GM18520 (cell line): ENCODE data around the gene MAD2L1.
A peak's percentile ranks its signal among the peaks of the same experiment; 100 is the strongest.
"Not testable (repeated sequence)": the region's sequence is repeated elsewhere in the genome, so short reads cannot be mapped to it uniquely, and the experiment has no call there.

Source experiments
- ATAC-seq: cut with Tn5 transposase; IDR thresholded peaks from one replicate; pipeline ENCODE4 v1.9.1; 2021; ENCODE audit not compliant: unreplicated experiment

The MAD2L1 gene

DNA sequence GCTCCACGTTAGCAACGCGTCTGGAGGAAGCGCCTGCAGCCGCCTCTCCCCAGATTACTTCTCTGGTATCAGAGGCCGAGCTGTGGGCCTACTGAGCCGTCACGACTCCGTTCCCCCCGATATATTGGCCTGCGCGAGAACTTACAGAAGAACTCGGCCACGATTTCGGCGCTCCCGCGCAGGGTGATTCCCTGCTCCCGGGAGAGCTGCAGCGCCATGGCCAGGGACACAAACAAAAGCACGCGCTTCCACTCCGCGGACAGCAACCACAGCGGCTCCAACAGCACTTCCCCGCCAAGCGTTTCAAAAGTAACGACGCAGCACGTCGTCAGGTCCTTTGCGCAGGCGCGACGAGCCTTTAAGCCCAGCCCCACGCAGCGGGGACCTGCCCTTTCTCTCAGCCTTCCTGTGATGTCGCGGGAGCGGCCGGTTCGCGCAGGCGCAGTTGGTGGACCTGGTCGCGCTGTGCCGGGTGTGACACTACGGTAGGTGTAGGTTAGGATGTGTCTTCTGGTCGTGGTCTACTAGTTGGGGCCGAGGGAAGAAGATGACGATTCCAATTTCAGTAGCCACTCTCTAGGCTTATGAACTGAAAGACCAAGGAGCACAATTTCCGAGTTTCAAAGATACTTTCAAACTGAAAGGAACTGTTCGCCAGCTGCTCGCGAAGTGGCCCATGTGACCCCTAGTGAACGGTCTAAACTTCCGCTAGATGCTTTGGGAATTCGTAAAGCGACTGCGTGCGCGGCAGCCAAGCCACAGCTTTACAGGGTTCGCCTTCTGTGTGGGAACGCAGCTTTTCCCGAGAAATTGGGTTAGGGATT is at the start of gene MAD2L1:
TSS of gene MAD2L1 (minus strand) at position 332 of the 824 bp plus-strand sequence. CDS start at position 218, 114 bp downstream.
- peak; percentile 86 for ATAC-seq

DNA sequence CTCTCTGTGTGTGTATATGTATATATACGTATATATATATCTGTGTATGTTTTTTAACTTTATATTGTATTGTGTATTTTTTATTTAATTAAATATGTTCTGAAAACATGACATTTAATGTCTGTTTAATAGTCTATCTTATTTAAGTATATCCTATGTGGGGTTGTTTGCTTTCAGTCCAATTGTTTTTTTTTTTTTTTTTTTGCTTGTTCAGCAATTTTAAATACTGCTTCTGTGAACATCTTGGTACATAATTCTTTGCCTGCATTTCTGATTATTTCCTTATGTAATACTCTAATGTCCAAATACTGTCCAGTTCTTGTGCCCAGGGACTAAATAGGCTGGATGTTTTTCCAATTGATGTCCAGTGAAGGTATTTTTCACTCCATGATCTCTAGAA is 45.1 kb upstream of the MAD2L1 start:
- ATAC-seq, result no peak

DNA sequence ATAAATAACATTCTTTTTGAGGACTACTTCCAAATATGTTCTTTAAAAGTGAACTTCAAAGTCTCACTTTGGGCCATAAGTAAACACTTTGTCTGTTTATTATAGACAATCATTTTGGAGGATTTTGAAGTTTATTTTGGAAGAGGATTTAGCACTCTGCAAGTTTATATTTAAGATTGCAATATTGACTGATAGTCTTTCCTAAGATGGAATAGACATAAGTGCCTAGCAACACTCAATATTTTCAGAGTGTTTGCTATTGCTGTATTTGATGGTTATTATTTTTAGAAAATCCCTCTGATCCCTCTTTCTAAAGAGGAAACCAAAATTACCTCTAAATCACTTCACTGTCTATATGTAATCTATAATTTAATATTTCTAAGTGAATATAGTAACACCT is 42.8 kb upstream of the MAD2L1 start:
- ATAC-seq, result no peak

GRCh38 chr4:120105472-120105871 is 38.8 kb upstream of the MAD2L1 start:
- ATAC-seq, result peak; percentile 51

- no peak for ATAC-seq
These were observed 30.1 kb upstream of the MAD2L1 start for GRCh38 chr4:120096508-120097297.

GRCh38 chr4:120088507-120088906 is 21.9 kb upstream of the MAD2L1 start:
- ATAC-seq, result no peak

DNA sequence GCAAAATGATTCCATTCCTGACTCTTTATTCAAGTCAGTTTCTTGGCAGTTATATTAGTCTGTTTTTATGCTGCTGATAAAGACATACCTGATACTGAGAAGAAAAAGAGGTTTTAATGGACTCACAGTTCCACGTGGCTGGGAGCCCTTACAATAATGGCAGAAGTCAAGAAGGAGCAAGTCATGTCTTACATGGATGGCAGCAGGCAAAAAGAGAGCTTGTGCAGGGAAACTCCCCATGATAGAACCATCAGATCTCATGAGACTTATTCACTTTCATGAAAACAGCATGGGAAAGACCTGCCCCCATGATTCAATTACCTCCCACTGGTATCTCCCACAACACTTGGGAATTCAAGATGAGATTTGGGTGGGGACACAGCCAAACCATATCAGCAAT is 21.4 kb upstream of the MAD2L1 start:
- ATAC-seq, result not testable (repeated sequence)

GRCh38 chr4:120085705-120086104 is 19.1 kb upstream of the MAD2L1 start:
- ATAC-seq, result no peak

DNA sequence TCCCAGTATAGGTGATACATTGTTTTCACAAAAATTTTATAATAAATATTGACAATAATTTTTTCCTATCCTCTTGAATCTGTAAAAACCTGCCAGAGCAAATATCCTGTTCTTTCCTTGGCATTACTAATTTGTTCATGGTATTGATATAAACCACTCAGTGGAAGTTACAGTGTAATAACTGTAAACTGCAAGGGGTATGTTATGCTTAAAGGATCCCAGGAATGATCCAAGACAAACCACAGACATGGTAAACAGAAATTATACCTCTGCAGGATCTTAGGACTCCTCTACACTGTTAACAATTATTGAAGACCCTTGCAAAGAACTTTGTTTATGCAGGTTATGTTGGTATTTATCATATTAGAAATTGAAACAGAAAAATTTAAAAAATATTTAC is 17.7 kb upstream of the MAD2L1 start:
- no peak for ATAC-seq

GRCh38 chr4:120083152-120083551 is 16.5 kb upstream of the MAD2L1 start:
- ATAC-seq, result no peak

- no peak for ATAC-seq
These were observed 15.6 kb upstream of the MAD2L1 start for GRCh38 chr4:120082251-120082650.

GRCh38 chr4:120081726-120082125 is 15.1 kb upstream of the MAD2L1 start:
- ATAC-seq, result no peak

DNA sequence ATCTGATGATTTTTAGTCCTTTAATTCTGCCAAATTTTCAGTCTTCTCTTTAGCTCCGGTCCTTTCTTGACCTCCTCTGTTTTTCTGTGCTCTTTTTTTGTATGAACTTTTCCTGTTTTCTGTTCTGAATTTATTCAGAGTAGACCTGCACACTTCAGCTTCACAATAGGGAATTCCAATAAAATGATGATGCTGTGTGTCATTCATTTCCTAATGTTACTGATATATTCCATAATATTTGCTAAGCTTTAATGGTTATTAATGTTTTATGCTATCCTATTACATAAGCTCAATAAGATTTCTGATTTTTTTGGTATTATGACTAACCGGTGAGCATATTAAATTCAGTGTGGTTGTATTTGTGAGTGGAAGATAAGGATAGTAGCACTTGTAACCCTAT is 13.9 kb upstream of the MAD2L1 start:
- ATAC-seq, result no peak

DNA sequence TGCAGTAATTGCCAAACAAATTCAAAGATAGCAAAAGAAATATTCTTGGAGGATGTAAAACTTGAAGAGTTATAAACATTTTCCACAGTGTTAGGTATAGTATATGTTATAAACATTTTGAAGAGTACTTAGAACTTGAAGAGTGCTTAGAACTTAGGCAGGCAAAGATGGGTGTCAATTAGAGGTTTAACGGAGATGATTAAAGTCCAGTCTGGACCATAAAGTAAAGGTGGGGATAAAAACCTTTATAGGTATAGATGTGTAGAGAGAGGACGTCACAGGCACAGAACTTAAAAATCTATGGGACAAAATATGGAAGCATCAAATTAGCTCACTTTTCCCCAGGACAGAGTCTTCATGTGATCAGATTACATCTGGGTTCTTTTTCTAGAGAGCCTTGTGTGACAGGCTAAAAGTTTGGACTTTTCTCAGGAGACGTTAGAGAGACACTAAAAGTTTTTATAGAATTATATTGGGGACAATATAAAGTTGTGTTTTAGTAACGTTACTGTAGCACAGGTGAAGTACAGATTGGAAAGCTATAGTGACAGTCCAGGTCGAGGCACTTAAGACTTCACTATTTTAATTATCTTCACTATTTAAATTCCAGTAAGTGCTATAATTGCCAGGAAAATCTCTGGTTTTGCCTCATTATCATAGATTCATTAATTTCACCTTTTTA is 13.3 kb upstream of the MAD2L1 start:
- ATAC-seq, result no peak

GRCh38 chr4:120078216-120078615 is 11.6 kb upstream of the MAD2L1 start:
- no peak for ATAC-seq

- ATAC-seq, result no peak
These were observed 4.6 kb upstream of the MAD2L1 start for GRCh38 chr4:120071192-120071795.

DNA sequence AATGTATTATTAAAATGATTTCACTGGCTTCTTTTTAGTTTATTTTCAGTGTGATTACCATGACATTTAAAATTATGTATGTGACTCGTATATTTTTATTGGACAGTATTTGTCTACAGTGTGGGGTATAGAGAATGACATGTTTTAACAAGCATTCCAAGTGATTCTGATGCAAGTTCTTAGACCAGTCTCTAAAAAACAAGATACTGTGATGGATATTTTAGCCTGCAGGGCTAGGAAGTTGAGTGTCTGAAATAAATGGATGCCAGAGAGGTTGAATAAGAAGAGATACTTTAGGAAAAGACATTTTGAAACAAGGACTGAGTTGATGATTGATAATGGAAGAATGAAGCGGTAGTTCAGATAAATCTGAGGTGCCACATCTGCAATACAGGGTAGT is 3.5 kb upstream of the MAD2L1 start:
- no peak for ATAC-seq

GRCh38 chr4:120065974-120066516 is 603 bp downstream of the MAD2L1 start:
- no peak for ATAC-seq

- no peak for ATAC-seq
These were observed 1.8 kb downstream of the MAD2L1 start for GRCh38 chr4:120064887-120065286.

DNA sequence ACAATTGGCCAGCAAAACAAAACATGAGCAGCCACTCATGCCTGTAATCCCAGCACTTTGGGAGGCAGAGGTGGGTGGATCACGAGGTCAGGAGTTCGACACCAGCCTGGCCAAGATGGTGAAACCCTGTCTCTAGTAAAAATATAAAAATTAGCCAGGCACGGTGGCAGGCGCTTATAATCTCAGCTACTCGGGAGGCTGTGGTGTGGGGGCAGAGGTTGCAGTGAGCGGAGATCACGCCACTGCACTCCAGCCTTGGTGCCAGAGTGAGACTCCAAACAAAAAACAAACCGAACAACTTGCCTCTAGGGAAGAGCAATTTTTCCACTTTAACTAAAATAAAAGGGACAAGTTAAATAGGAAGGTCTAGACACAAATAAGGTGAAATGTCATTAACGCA is 2.9 kb downstream of the MAD2L1 start:
- not testable (repeated sequence) for ATAC-seq

DNA sequence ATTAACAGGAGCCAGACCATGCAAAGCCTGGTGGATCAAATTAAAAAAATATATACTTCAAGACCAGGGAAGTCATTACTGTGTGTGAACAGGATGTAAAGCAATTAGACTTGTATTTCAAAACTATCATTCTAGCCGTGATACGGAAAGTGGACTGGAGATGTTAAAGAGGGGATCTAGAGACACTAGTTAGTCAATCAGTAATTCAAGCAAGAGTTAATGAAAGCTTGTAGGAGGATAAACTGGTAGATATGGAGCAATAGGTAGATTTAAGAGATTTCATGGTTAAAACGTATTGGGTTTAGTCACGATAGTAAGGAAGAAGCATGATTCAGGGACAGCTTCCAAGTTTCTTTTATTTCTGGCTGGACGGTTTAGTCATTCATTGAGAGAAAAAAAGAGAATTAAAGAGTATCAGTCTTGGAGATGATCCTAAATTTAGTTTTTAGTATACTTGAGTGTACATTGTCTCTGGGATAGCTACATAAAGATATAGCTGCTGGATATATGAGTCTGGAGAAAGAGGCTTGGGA is 3.9 kb downstream of the MAD2L1 start:
- ATAC-seq, result no peak
